ENCODE data around the gene AHR. TPM values are rescaled to one million over a fixed set of nuclear protein-coding genes. Genes with fewer than 3 reads are reported as not detected.
A peak's percentile ranks its signal among the peaks of the same experiment; 100 is the strongest.

AHR gene
- polyA plus RNA-seq (2011; rRNA removed): 5.9 and 13.1 TPM in 2 replicates
- polyA minus RNA-seq (2011; rRNA and poly(A)+ RNA removed): 7.2 and 13.5 TPM in 2 replicates

DNA sequence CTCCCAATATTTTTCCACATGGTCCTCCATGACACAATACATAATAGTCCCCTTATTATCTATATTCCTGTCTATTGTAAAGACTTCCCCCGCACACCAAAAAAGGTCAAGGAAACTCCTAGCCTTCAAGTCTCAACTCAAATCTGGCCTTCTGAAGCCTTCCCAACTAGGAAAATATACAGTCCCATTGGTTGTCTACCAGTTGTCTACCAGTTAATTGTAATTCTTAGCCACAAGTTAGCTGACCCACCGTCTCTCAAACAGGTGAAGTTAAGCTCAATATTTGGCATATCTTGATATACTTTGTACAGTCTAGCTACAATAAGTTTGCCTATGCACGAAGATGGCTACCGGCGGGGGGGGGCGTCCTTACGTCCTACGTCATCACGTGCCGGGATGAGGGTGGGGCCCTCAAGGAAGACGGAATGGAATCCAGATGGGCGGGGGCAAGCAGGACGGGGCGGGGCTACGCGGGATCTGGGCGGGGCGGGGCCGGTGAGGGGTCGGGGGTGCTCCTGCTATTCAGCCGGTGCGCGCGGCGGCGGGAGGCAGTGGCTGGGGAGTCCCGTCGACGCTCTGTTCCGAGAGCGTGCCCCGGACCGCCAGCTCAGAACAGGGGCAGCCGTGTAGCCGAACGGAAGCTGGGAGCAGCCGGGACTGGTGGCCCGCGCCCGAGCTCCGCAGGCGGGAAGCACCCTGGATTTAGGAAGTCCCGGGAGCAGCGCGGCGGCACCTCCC lies at the start of gene AHR:
Gene AHR (plus strand): TSS at position 551 of the 738 bp plus-strand sequence. CDS start 613 bp downstream, outside the sequence.
- Histone ChIP-seq H3K27me3 (ENCODE audit: control insufficient read depth, insufficient read depth, low read length) (no peaks in the 10 kb centered on the region), H3K36me3 (ENCODE audit: control insufficient read depth, insufficient read depth, low read length) (no peaks in the 10 kb centered on the region), H3K4me3 (ENCODE audit: low read depth, low read length) (peak within 1 kb of the TSS; percentile 98)
- ChIA-PET CTCF (interaction anchor here (0.5 to 1.4 kb wide), 3 partner anchors 21 to 407 kb away, joined by 3 to 4 read pairs (median 3); no protein-coding TSS in a partner anchor), POLR2A (interaction anchor here (0.6 to 0.7 kb wide), 4 partner anchors 168 to 375 kb away, joined by 4 to 6 read pairs (median 5); no protein-coding TSS in a partner anchor)
- DNase-seq (ENCODE audit: low read depth): peak; percentile 51
- TF ChIP-seq, protein P1, sequence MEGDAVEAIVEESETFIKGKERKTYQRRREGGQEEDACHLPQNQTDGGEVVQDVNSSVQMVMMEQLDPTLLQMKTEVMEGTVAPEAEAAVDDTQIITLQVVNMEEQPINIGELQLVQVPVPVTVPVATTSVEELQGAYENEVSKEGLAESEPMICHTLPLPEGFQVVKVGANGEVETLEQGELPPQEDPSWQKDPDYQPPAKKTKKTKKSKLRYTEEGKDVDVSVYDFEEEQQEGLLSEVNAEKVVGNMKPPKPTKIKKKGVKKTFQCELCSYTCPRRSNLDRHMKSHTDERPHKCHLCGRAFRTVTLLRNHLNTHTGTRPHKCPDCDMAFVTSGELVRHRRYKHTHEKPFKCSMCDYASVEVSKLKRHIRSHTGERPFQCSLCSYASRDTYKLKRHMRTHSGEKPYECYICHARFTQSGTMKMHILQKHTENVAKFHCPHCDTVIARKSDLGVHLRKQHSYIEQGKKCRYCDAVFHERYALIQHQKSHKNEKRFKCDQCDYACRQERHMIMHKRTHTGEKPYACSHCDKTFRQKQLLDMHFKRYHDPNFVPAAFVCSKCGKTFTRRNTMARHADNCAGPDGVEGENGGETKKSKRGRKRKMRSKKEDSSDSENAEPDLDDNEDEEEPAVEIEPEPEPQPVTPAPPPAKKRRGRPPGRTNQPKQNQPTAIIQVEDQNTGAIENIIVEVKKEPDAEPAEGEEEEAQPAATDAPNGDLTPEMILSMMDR (IDR thresholded peaks at IDR 0.05; ENCODE audit: insufficient read depth, low read depth, low read length): no peak

DNA sequence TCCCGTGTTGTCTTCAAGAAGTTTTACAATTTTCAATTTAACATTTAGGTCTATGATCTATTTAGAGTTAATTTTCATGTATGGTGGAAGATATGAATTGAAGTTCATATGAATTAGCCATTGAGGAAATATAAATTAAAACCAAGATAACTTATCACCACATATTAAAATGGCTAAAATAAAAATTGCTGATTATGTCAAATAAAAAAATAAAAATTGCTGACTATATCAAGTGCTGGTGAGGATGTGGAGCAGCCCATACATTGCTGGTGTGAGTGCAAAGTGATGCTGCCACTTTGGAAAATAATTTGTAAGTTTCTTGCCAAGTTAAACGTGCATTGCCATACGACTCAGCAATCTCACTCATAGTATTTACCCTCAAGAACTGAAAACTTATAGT lies 44.6 kb upstream of the AHR start:
- TF ChIP-seq, protein P1 (IDR thresholded peaks at IDR 0.05; ENCODE audit: insufficient read depth, low read depth, low read length): no peak
- ChIA-PET POLR2A (no interaction called here), CTCF (no interaction called here)
- no peaks in the 10 kb centered on the region for H3K36me3 ChIP-seq (ENCODE audit: control insufficient read depth, insufficient read depth, low read length)
- no peak for DNase-seq (ENCODE audit: low read depth)
- no peaks in the 10 kb centered on the region for H3K27me3 ChIP-seq (ENCODE audit: control insufficient read depth, insufficient read depth, low read length)
- no peak overlapping the region for H3K4me3 ChIP-seq (ENCODE audit: low read depth, low read length)

DNA sequence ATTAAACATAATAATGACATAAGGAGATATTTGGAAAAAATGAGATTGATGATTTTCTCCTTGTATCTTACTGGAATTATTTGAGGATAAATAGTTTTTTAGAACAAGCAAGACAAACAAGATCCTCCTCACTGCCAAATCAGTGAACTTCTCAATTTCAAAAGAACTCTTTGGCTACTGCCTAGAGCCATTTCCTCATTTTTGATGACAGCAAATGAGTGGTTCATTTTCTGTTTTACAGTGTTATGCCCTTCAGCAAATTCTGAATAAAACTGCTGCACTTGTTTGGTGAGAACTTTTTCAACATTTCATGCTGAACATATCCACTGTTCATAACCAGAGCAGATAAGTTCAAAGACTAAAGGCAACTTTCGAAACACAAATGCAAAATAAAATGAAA lies 42.5 kb upstream of the AHR start:
- no peak for DNase-seq (ENCODE audit: low read depth)
- TF ChIP-seq, protein P1 (IDR thresholded peaks at IDR 0.05; ENCODE audit: insufficient read depth, low read depth, low read length): no peak
- ChIA-PET CTCF (no interaction called here), POLR2A (no interaction called here)
- Histone ChIP-seq H3K4me3 (ENCODE audit: low read depth, low read length) (no peak overlapping the region), H3K27me3 (ENCODE audit: control insufficient read depth, insufficient read depth, low read length) (no peaks in the 10 kb centered on the region), H3K36me3 (ENCODE audit: control insufficient read depth, insufficient read depth, low read length) (no peaks in the 10 kb centered on the region)

GRCh38 chr7:17256375-17256774 lies 42.1 kb upstream of the AHR start:
- TF ChIP-seq, protein P1 (IDR thresholded peaks at IDR 0.05; ENCODE audit: insufficient read depth, low read depth, low read length): no peak
- Histone ChIP-seq H3K27me3 (ENCODE audit: control insufficient read depth, insufficient read depth, low read length) (no peaks in the 10 kb centered on the region), H3K4me3 (ENCODE audit: low read depth, low read length) (no peak overlapping the region), H3K36me3 (ENCODE audit: control insufficient read depth, insufficient read depth, low read length) (no peaks in the 10 kb centered on the region)
- DNase-seq (ENCODE audit: low read depth): no peak
- ChIA-PET CTCF (no interaction called here), POLR2A (no interaction called here)

- POLR2A ChIA-PET: no interaction called here
- CTCF ChIA-PET: interaction anchor here (0.6 kb wide), 1 partner anchor 146 kb away, joined by 3 read pairs; no protein-coding TSS in a partner anchor
- H3K4me3 ChIP-seq (ENCODE audit: low read depth, low read length): no peak overlapping the region
- no peak for DNase-seq (ENCODE audit: low read depth)
- TF ChIP-seq, protein P1 (IDR thresholded peaks at IDR 0.05; ENCODE audit: insufficient read depth, low read depth, low read length): no peak
- no peaks in the 10 kb centered on the region for H3K27me3 ChIP-seq (ENCODE audit: control insufficient read depth, insufficient read depth, low read length)
- no peaks in the 10 kb centered on the region for H3K36me3 ChIP-seq (ENCODE audit: control insufficient read depth, insufficient read depth, low read length)
These were observed 31.9 kb upstream of the AHR start for GRCh38 chr7:17266565-17266964.
